ENCODE data around the gene WWTR1.

The WWTR1 gene

DNA sequence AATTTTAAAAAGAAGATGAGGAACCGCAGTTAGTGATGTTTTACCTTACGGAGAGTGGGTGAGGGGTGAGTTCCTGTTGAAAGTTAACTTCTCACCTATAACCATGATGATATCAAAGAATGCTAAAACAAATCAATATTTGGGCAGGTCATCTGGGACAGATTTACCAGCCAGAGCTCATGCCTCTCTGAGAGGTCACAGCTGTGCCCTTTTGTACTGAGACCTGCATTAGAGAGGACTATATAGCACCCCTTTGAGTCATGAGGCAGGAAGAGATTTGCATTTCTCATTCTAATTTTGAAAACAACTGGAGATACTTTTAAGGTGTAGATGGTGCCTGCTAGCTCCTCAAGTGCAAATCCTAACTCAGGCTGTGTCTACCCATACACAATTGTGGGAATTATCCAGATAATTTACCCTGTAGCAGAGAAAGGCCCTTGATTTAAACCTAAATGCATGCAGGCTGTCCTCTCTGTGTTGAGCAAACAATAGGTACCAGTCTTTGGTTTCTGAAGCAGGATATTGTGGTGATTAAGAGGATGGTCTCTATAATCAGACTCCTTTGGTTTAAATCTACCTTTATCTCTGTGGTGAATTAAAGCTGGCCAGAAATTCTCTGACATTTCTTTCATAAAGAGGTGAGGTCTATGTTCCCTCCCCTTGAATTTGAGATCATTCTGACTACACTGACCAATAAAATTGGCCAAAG lies 189.2 kb downstream of the WWTR1 start:
- TF ChIP-seq, protein P1, sequence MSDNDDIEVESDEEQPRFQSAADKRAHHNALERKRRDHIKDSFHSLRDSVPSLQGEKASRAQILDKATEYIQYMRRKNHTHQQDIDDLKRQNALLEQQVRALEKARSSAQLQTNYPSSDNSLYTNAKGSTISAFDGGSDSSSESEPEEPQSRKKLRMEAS (IDR thresholded peaks at IDR 0.05; ENCODE audit: low read depth, low read length): no peak
- no peak for TF ChIP-seq MYC (IDR thresholded peaks at IDR 0.05; ENCODE audit: low read depth, low read length)
- TF ChIP-seq, protein P2, sequence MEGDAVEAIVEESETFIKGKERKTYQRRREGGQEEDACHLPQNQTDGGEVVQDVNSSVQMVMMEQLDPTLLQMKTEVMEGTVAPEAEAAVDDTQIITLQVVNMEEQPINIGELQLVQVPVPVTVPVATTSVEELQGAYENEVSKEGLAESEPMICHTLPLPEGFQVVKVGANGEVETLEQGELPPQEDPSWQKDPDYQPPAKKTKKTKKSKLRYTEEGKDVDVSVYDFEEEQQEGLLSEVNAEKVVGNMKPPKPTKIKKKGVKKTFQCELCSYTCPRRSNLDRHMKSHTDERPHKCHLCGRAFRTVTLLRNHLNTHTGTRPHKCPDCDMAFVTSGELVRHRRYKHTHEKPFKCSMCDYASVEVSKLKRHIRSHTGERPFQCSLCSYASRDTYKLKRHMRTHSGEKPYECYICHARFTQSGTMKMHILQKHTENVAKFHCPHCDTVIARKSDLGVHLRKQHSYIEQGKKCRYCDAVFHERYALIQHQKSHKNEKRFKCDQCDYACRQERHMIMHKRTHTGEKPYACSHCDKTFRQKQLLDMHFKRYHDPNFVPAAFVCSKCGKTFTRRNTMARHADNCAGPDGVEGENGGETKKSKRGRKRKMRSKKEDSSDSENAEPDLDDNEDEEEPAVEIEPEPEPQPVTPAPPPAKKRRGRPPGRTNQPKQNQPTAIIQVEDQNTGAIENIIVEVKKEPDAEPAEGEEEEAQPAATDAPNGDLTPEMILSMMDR (IDR thresholded peaks at IDR 0.05; ENCODE audit: low read depth, low read length): no peak
- no peak for TF ChIP-seq POLR2A (IDR thresholded peaks at IDR 0.05; ENCODE audit: extremely low read depth, insufficient read length)
- no peak overlapping the region for H3K4me3 ChIP-seq (ENCODE audit: low read depth, low read length)
- no peak for DNase-seq (ENCODE audit: low read depth)

All from NB4 (cell line).